K562 (cell line): ENCODE measurements around the gene LRP3. TPM values are rescaled to one million over a fixed set of nuclear protein-coding genes. Genes with fewer than 3 reads are reported as not detected.

Experiments
- ATAC-seq: fragments of 200-7000 bp; cut with Tn5 transposase; 3 replicates; pipeline ENCODE4 v1.9.1; 2020; ENCODE audit warnings: moderate library complexity
- BruUV-seq: library from RNA; stranded (reverse); fragments of 400-500 nt; replicated peaks from 2 replicates; lab custom pipeline; 2021; lab: Mats Ljungman, UMichigan
- CTCF ChIA-PET: fragments of 300-600 bp; formaldehyde crosslinking; extraction: SDS; loops from one replicate; lab custom pipeline; 2021; ENCODE audit warnings: low intra/inter-chr PET ratio; lab: Yijun Ruan, JAX
- POLR2A ChIA-PET: fragments of 300-600, 350-650 bp; sonication (Branson Sonifier 250); formaldehyde crosslinking; extraction: SDS; loops from one replicate; lab custom pipeline; 2021; ENCODE audit warnings: antibody characterized with exemption, inconsistent platforms; lab: Yijun Ruan, JAX
- DNase-seq, 4 experiments: peaks; one replicate each; pipeline versions ENCODE4 v3.0.0 to v3.0.0-alpha.2; 2011 to 2018; ENCODE audit warnings: low spot score in 3 of 4, mixed read lengths in 3 of 4; ENCODE audit errors: extremely low read depth in 1 of 4
- FAIRE-seq: peaks from 2 replicates; lab custom pipeline; 2011; peaks lifted over from hg19 to GRCh38; lab: Jason Lieb, UNC
- H2AFZ ChIP-seq: 2 replicates; pipeline ENCODE4 v1.6.0; 2011; ENCODE audit warnings: low read depth, low read length, control low read depth, inconsistent platforms
- H3K27ac ChIP-seq: fragments of 200-600 bp; 3 replicates; pipeline ENCODE4 v1.8.0; 2011; ENCODE audit warnings: low read depth, mild to moderate bottlenecking, control low read depth, inconsistent platforms, low read length, moderate library complexity, mixed read lengths; ENCODE audit errors: extremely low read depth
- H3K27me3 ChIP-seq, 2 experiments: fragments of 300-600 bp in 1 of 2; 2 replicates in 1 of 2; 3 replicates in 1 of 2; pipeline versions ENCODE4 v1.6.0 to v1.8.0; 2011; ENCODE audit warnings: inconsistent platforms in 2 of 2, low read length in 2 of 2, mild to moderate bottlenecking in 1 of 2, mixed read lengths in 1 of 2, moderate library complexity in 1 of 2; ENCODE audit not compliant: control insufficient read depth in 2 of 2, insufficient read depth in 2 of 2
- H3K36me3 ChIP-seq: fragments of 300-600 bp; 3 replicates; pipeline ENCODE4 v1.8.0; 2011; ENCODE audit warnings: mild to moderate bottlenecking, low read length, inconsistent platforms; ENCODE audit not compliant: control insufficient read depth, insufficient read depth
- H3K4me1 ChIP-seq, 2 experiments: fragments of 200-600 bp in 1 of 2; replicated peaks in 1 of 2; 2 replicates in 1 of 2; 3 replicates in 1 of 2; pipeline versions ENCODE4 v1.5.1 to v1.8.0; 2011; ENCODE audit warnings: inconsistent platforms in 2 of 2, low read length in 2 of 2, mild to moderate bottlenecking in 1 of 2, mixed read lengths in 1 of 2, moderate library complexity in 1 of 2; ENCODE audit not compliant: control insufficient read depth in 2 of 2, insufficient read depth in 2 of 2
- H3K4me2 ChIP-seq: 2 replicates; pipeline ENCODE4 v1.6.1; 2011; ENCODE audit warnings: low read length, control low read depth, inconsistent platforms, mixed read lengths; ENCODE audit not compliant: insufficient read depth
- H3K4me3 ChIP-seq: fragments of 200-600 bp; sonication (generic), shearing (Covaris generic); 2 replicates; pipeline ENCODE4 v1.5.1; 2016; ENCODE audit warnings: control low read depth, inconsistent platforms
- H3K79me2 ChIP-seq: fragments of 200-600 bp; 3 replicates; pipeline ENCODE4 v1.8.0; 2011; ENCODE audit warnings: low read length, inconsistent platforms; ENCODE audit not compliant: control insufficient read depth, insufficient read depth
- H3K9ac ChIP-seq, 2 experiments: 2 replicates each; pipeline versions ENCODE4 v1.6.0 to v1.6.1; 2011; ENCODE audit warnings: low read depth in 2 of 2, low read length in 2 of 2, control low read depth in 1 of 2, inconsistent platforms in 1 of 2, mild to moderate bottlenecking in 1 of 2, mixed read lengths in 1 of 2; ENCODE audit not compliant: insufficient read depth in 1 of 2
- H3K9me1 ChIP-seq: one replicate; pipeline ENCODE4 v1.6.0; 2011; ENCODE audit warnings: inconsistent platforms, mild to moderate bottlenecking, low read length, moderate library complexity; ENCODE audit not compliant: control insufficient read depth, insufficient read depth
- H3K9me3 ChIP-seq: replicated peaks from 2 replicates; pipeline ENCODE4 v1.5.1; 2011; ENCODE audit warnings: low read depth, low read length, inconsistent platforms; ENCODE audit not compliant: control insufficient read depth, insufficient read depth
- H4K20me1 ChIP-seq: replicated peaks from 2 replicates; pipeline ENCODE4 v1.6.1; 2011; ENCODE audit warnings: low read length, inconsistent platforms, mixed read lengths; ENCODE audit not compliant: control insufficient read depth, insufficient read depth
- ARNT ChIP-seq, 2 experiments: fragments of 450-650 bp; IDR thresholded peaks; 2 replicates each; pipeline ENCODE4 v1.6.1; 2016; ENCODE audit warnings: mild to moderate bottlenecking in 1 of 2
- ATF7 ChIP-seq: fragments of 450-650 bp; IDR thresholded peaks from 2 replicates; pipeline ENCODE4 v1.7.1; 2014; ENCODE audit warnings: mild to moderate bottlenecking, moderate library complexity
- NRF1 ChIP-seq, 2 experiments: fragments of 450-650 bp; IDR thresholded peaks in 1 of 2; conservative IDR thresholded peaks in 1 of 2; 2 replicates each; pipeline ENCODE4 v1.6.1; 2014; ENCODE audit warnings: mild to moderate bottlenecking in 2 of 2
- PPARD ChIP-seq: fragments of 250-450 bp; sonication (Bioruptor Pico); IDR thresholded peaks from 2 replicates; pipeline ENCODE4 v1.8.0; 2022; ENCODE audit warnings: inconsistent platforms, mild to moderate bottlenecking, moderate library complexity
- SMAD2 ChIP-seq: fragments of 150-350 bp; IDR thresholded peaks from 2 replicates; pipeline ENCODE4 v1.6.1; 2014; ENCODE audit warnings: low read depth, mild to moderate bottlenecking, low read length
- STAT5B ChIP-seq: fragments of 250-450 bp; sonication (Bioruptor Pico); IDR thresholded peaks from 2 replicates; pipeline ENCODE4 v1.8.0; 2021; ENCODE audit warnings: mild to moderate bottlenecking, inconsistent platforms
- ZBTB17 ChIP-seq: fragments of 450-650 bp; formaldehyde crosslinking; IDR thresholded peaks from 2 replicates; pipeline ENCODE4 v1.4.0; 2020; ENCODE audit warnings: mild to moderate bottlenecking
- WGBS: fragments of 100-300 bp; shearing (Covaris generic); methylation state at CpG from one replicate; pipeline ENCODE4 v1.1.6; 2016; ENCODE audit warnings: low coverage, mixed read lengths; ENCODE audit not compliant: insufficient coverage; ENCODE audit errors: missing lambda C conversion rate; 5-methylcytosine and 5-hydroxymethylcytosine counted together
- in situ Hi-C: fragments of 300-500 bp; cut with MboI; formaldehyde crosslinking; loops from 4 replicates; pipeline ENCODE4 v1.15.0; 2018; ENCODE audit warnings: inconsistent platforms, mixed read lengths
- intact Hi-C: fragments of 100-400 bp; cut with micrococcal nuclease; formaldehyde crosslinking; loops from 2 replicates; pipeline ENCODE4 v1.14.2; 2022
- polyA plus RNA-seq, 8 experiments: library from polyadenylated mRNA; depleted of rRNA in 4 of 8; stranded (reverse) in 5 of 8; unstranded in 3 of 8; fragments of >200 nt; fragmentation: Nextera tagmentation in 2 of 8; fragmentation: Illumina TruSeq in 1 of 8; extraction: Ambion mirVana in 2 of 8; extraction: Trizol in 1 of 8; gene quantifications; 2 replicates each; pipeline versions ENCODE4 v1.2.1 to v1.2.3, GENCODE V29; 2011 to 2014; ENCODE audit warnings: inconsistent platforms in 1 of 8, missing spikeins in 1 of 8
- total RNA-seq, 7 experiments: library from RNA; depleted of rRNA in 6 of 7; stranded (reverse); fragments of >200 nt in 6 of 7; fragmentation: Illumina TruSeq in 2 of 7; extraction: Trizol in 2 of 7; gene quantifications; 2 replicates each; pipeline versions ENCODE4 v1.2.1 to v1.2.3, GENCODE V29; 2011 to 2021; ENCODE audit warnings: low replicate concordance in 1 of 7
- TF ChIP-seq, protein P1 (sequence below): sonication (generic); formaldehyde crosslinking; IDR thresholded peaks from 2 replicates; pipeline ENCODE4 v1.8.1; 2023; ENCODE audit warnings: missing genetic modification reagents, mild to moderate bottlenecking, borderline replicate concordance

The LRP3 gene
- total and polyA plus RNA-seq, 9 of the 15 experiments (the other 6 are each of a cell fraction or from before 2014, with no cell fraction given), result 0.29 TPM; not detected in 8

DNA sequence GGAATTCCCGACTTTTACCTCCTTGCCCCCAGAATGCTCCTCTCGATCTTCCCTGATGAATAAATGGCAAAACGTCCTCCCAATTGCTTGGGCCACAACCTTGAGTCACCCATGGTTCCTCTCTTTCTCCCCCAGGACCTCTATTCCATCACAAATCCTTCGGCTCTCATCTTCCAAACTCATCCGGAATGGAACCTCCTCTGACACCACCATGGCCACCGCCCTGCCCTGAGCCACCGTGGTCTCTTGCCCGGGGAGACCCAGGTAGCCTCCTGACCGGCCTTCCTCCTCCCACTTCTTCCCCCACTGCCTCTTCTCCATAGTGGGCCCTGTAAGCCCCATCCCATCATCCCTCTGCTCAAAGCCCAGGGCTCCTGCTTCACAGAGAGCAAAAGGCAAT lies 26.6 kb downstream of the LRP3 start:
- no peaks in the 10 kb centered on the region for H3K9me1 ChIP-seq
- in situ Hi-C loops (no loop called here), intact Hi-C loops (no loop called here)
- H3K9me3 ChIP-seq, result no peaks in the 10 kb centered on the region
- no peaks in the 10 kb centered on the region for H3K36me3 ChIP-seq
- peaks cover 8% of the 10 kb centered on the region for H4K20me1 ChIP-seq
- POLR2A ChIA-PET, result interaction anchor here (0.6 kb wide), 1 partner anchor 247 kb away, joined by 3 read pairs; no protein-coding TSS in a partner anchor
- H3K4me3 ChIP-seq, result no peak overlapping the region
- TF ChIP-seq STAT5B (CRISPR knock-in tag) (no peak), ATF7 (no peak), PPARD (no peak), SMAD2 (no peak), ARNT (IDR thresholded peaks at IDR 0.05) (no peak), ZBTB17 (CRISPR knock-in tag) (no peak), NRF1 (conservative IDR thresholded peaks at IDR 0.05 in 1 of 2, IDR thresholded peaks at IDR 0.05 in 1 of 2) (no peak)
- TF ChIP-seq, protein P1, sequence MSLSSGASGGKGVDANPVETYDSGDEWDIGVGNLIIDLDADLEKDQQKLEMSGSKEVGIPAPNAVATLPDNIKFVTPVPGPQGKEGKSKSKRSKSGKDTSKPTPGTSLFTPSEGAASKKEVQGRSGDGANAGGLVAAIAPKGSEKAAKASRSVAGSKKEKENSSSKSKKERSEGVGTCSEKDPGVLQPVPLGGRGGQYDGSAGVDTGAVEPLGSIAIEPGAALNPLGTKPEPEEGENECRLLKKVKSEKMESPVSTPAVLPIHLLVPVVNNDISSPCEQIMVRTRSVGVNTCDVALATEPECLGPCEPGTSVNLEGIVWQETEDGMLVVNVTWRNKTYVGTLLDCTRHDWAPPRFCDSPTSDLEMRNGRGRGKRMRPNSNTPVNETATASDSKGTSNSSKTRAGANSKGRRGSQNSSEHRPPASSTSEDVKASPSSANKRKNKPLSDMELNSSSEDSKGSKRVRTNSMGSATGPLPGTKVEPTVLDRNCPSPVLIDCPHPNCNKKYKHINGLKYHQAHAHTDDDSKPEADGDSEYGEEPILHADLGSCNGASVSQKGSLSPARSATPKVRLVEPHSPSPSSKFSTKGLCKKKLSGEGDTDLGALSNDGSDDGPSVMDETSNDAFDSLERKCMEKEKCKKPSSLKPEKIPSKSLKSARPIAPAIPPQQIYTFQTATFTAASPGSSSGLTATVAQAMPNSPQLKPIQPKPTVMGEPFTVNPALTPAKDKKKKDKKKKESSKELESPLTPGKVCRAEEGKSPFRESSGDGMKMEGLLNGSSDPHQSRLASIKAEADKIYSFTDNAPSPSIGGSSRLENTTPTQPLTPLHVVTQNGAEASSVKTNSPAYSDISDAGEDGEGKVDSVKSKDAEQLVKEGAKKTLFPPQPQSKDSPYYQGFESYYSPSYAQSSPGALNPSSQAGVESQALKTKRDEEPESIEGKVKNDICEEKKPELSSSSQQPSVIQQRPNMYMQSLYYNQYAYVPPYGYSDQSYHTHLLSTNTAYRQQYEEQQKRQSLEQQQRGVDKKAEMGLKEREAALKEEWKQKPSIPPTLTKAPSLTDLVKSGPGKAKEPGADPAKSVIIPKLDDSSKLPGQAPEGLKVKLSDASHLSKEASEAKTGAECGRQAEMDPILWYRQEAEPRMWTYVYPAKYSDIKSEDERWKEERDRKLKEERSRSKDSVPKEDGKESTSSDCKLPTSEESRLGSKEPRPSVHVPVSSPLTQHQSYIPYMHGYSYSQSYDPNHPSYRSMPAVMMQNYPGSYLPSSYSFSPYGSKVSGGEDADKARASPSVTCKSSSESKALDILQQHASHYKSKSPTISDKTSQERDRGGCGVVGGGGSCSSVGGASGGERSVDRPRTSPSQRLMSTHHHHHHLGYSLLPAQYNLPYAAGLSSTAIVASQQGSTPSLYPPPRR (CRISPR knock-in tag), result no peak
- peaks cover 0 to 17% of the 10 kb centered on the region in 2 experiments; a peak in 2 of 5 replicates for H3K4me1 ChIP-seq
- H3K27ac ChIP-seq, result no peak overlapping the region
- no peaks in the 10 kb centered on the region for H3K79me2 ChIP-seq
- no peak overlapping the region for H2AFZ ChIP-seq
- no peak overlapping the region for H3K4me2 ChIP-seq
- 0% methylated on average over 8 of the region's 9 CpGs for WGBS
- CTCF ChIA-PET, result no interaction called here
- H3K9ac ChIP-seq, result no peak overlapping the region
- H3K27me3 ChIP-seq, result peaks cover 38 to 76% of the 10 kb centered on the region in 2 experiments
- no peak for ATAC-seq
- BruUV-seq, result no TSS peak
- FAIRE-seq, result no peak
- no peak for DNase-seq
